NOMO-1 treated with DMSO at 0.1 percent for 48 hours (cell line): ENCODE data around the gene TWIST1.

Experiments
- DNase-seq: peaks from one replicate; lab custom pipeline; 2025; ENCODE audit not compliant: unreplicated experiment; lab: John Stamatoyannopoulos, UW

The TWIST1 gene

GRCh38 chr7:19097165-19098055, 20.0 kb downstream of the TWIST1 start:
- DNase-seq: no peak

- DNase-seq: no peak
These were observed 22.0 kb downstream of the TWIST1 start for GRCh38 chr7:19095353-19095860.

- no peak for DNase-seq
These were observed 22.7 kb downstream of the TWIST1 start for GRCh38 chr7:19094598-19095352.

GRCh38 chr7:19094138-19094537, 23.3 kb downstream of the TWIST1 start:
- no peak for DNase-seq

GRCh38 chr7:19091550-19092200, 25.8 kb downstream of the TWIST1 start:
- DNase-seq: no peak

- no peak for DNase-seq
These were observed 26.9 kb downstream of the TWIST1 start for GRCh38 chr7:19090526-19090925.

GRCh38 chr7:19089797-19090196, 27.6 kb downstream of the TWIST1 start:
- DNase-seq: no peak

DNA sequence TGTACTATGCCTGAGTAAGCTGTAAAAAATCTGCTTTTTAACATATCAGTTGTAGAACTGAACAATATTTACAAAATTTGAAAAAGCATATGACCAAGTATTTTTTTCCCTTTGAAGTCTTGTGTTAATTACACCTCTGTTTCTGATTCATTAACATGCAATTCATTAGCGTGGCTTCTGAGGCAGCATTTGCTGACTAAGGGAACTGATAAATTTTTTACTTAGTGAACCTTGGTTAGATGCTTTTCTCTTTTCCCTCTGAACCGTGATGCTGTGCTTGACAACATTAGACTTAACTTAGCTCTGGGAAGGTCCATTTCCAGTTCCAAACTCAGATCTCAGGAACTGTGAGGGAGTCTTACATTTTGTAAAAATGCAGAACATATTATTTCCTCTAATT, 28.1 kb downstream of the TWIST1 start:
- DNase-seq: no peak

DNA sequence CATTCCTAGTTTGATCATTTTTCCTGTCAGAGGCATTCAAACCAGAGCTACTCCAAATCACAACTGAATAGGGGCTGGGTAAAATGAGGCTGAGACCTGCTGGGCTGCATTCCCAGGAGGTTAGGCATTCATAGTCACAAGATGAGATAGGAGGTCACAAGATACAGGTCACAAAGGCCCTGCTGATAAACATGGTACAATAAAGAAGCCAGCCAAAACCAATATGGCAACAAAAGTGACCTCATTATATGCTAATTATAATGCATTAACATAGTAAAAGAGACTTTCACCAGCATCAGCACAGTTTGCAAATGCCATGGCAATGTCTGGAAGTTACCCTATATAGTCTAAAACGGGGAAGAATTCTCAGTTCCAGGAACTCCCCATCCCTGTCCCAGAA, 37.3 kb downstream of the TWIST1 start:
- DNase-seq: no peak

- no peak for DNase-seq
These were observed 38.4 kb downstream of the TWIST1 start for GRCh38 chr7:19079066-19079465.

DNA sequence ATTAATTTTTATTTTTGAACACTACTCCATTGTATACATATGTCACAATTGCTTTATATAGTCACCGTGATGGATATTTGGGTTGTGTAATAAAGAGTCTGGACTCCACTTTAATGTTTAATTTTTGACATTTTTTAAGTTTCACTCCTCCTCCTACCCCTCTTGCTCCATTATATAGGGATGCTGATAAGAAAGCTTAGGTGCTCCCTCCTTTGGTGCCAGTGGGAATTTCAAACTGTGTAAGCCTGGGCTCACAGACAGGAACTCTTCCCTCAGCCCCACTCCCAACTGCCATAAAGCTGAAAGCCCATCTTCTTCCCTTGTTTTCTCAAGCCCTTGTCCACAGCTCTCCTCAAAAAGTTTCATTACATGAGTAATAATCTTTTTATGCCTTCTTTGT, 47.6 kb downstream of the TWIST1 start:
- no peak for DNase-seq

GRCh38 chr7:19066170-19066569, 51.3 kb downstream of the TWIST1 start:
- no peak for DNase-seq
